HG03378 (cell line): ENCODE data around the gene GRID2.
"Not testable (repeated sequence)": the region's sequence is repeated elsewhere in the genome, so short reads cannot be mapped to it uniquely, and the experiment has no call there.

ENCODE experiments used
- ATAC-seq: cut with Tn5 transposase; IDR thresholded peaks from one replicate; pipeline ENCODE4 v1.9.1; 2021; ENCODE audit warnings: mild to moderate bottlenecking, moderate library complexity; ENCODE audit not compliant: unreplicated experiment

Gene GRID2

GRCh38 chr4:93299118-93299517 is 995.4 kb downstream of the GRID2 start:
- ATAC-seq = no peak

DNA sequence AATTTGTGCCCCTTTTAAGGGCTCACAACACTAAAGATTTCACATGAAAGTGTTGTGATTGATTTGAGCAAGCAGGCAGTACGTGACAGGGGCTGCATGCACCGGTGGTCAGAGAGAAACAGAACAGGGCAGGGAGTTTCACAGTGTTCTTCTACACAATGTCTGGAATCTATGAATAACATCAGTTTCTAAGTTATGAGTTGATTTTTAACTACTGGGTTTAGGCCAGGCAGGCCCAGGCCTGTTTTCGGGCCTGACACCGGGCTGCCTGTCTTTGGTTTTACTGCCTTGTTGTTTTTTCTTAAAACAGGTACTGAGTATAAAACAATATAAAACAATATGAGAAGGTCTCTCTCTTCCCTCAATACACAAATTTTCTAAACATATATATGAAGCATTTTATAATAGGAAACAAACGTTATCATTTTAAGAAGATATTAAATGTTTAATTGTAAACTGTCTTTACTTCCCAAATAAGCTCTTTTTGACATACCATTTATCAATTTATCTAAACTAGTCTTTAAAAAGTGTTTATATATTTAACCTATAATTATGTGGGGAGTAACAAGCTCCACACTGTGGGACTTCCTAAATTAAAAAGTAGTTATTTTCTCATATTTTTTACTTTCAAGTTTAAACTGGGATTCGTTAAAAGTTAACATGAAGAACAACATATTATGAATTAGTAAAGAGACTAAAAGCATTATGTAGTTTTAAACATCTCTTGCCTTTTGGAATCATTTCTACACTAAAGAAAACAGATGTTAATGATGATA is 997.2 kb downstream of the GRID2 start:
- not testable (repeated sequence) for ATAC-seq

- no peak for ATAC-seq
Measured at GRCh38 chr4:93302310-93302709, 998.5 kb downstream of the GRID2 start.

GRCh38 chr4:93303440-93303839 is 999.7 kb downstream of the GRID2 start:
- no peak for ATAC-seq

DNA sequence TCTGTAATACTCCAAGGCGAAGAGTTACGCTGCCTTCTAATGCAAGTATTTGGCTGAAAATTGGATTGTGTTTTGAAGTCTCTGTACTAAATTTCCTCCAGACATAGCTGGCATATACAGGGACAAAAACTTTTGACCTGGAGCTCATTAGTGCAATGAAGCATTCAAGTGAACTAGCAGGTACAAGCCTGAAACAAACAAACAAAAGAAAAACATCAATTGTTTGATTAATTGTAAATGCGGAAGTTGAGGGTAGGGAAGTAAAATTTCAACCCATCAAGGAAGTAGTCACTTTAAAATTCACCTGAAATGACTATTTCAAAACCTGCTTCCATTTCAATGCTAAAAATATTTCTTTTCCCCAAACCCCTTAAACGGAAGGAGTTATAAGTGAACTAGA is 1008.5 kb downstream of the GRID2 start:
- ATAC-seq = no peak

GRCh38 chr4:93313197-93313596 is 1009.4 kb downstream of the GRID2 start:
- no peak for ATAC-seq

DNA sequence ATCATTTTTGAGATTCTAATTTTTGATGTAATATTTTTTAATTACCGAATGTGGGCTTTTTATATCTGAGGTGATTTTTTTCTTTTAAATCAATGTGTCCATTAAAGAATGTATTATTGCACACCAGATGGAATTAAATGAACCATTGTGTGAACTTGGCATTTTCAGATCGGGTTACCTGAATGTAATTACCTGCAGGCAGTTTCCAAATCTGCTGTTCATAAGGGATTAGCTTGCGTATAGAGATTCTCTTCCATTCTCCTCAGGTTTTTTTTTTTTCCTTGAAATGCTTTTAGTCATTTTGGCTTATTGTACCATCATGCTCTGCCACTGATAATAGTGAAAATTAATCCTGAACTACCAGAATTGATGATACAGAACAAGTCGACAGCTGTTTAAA is 1013.3 kb downstream of the GRID2 start:
- no peak for ATAC-seq

DNA sequence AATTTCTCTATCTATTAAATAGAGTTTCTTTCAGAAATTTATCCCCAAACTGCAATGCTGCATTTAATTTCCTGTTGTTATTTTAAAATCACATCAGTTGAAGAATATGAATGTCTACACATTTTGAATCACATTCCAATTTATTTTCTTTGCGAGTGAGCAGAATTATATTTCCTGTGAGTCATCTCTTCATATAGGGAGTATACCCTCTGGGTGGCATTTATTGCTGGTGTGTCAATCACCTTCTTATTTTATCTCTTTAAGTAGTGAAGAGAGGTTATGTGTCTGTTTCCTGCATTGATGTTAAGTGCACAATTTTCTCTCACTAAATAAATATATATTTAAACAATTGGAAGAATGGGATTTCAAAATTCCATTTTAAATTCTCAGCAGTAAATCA is 1013.8 kb downstream of the GRID2 start:
- no peak for ATAC-seq

GRCh38 chr4:93319041-93319440 is 1015.3 kb downstream of the GRID2 start:
- no peak for ATAC-seq

DNA sequence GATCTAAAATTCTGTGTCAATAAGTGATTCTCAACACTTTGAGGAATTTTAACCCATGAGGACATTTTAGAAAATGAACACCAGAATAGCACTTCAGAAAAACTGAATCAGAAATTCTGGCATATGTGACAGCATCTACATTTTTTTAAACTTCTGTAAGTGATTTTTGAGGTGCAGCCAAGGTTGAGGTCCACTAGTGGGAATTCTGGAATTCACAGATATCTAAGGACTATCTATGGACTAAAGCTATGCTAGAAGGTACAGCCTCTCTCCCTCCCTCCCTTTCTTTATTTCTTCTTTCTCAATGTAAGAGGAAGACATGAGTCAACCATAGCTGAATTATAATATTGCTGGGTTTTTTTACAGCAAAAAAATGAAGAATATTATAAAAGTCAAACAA is 1016.6 kb downstream of the GRID2 start:
- ATAC-seq = no peak

GRCh38 chr4:93327346-93327745 is 1023.6 kb downstream of the GRID2 start:
- no peak for ATAC-seq

DNA sequence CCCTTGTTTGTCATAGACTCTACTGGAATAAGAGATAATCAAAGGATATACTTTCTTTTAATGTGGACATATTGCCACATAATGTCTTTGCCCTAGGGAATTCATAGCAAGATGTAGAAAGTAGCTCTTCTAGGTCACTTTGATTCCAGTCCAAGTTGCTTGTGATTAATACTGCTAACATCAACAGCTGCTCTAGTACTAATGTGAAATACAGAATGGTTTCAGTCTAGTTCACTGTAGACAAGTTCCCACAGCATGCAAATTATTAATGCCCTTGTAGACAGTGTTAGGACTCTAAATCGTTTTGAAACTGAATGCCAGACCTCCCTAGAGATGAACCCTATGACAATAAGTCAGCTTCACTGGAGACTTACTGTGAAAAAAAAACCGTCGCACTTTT is 1030.2 kb downstream of the GRID2 start:
- ATAC-seq = no peak

DNA sequence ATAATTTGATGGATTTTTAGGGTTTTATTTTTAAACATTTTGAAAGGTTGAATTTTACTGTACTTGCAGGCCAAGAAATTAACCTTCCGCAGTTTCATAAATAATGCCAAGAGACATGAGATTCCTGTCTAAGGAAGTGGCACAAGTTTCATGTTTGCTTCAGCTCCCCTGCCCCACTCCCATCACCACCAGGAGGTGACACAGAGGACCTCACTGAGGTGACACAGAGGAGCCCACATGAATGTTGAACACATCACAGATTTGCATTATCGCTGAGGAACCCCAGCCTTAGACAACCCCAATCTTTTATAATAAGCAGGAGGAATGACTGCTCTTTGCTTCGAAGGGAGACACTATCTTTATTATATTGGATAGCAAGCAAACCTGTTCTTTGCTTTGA is 1033.4 kb downstream of the GRID2 start:
- no peak for ATAC-seq

DNA sequence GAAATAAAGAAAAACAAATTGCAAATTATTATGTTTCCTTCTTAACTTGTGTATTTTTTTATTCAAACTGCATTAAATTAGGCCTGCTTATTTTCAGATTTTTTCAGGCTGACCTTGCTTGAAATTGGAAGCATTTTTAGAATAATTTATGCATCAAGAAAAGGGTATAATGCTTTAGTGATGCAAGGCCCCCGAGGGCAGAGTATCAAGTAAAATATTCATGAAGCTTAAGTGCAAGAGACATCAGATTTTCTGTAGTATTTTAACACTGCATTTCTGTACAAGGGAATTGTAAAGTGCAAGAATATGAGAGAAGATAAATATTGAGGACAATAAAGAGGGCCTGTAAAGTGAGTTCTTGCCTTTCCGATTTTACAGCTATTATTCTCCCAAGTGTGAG is 1039.0 kb downstream of the GRID2 start:
- ATAC-seq = no peak

DNA sequence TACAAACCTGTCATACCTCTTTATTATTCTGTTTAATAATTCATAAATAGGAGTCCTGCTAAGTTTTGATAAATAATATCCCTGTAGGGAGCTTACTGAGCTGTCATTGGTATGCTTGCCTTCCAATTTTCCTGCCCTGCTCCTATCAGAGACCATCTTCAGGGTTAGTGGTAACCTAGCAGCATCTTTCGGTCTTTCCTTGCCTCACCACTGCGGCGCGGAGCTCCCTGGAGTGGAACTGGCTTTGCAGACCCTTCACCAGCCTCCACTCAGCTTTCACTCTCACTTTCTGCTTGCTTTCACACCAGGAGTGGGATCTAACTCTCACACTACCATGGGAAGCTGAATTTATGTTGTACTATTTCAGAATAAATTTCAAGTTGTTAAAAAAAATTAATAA is 1043.1 kb downstream of the GRID2 start:
- no peak for ATAC-seq

DNA sequence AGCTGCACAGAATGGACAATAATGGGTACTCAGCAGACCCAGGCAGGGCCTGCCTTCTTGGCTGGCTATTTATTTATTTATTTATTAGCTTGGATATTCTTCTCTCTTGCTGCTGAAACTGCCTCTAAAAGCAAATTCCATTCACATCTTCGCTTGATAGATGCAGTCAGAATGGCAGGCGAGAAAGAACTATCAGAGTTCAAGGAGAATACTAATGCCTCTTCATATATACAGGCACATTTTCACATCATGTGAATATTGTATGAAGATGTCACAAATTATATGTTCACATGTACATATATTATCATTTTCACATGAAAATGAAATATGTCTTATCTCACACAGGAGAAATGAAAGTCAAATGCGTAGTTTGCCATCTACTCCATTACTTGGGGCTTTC is 1045.1 kb downstream of the GRID2 start:
- no peak for ATAC-seq

DNA sequence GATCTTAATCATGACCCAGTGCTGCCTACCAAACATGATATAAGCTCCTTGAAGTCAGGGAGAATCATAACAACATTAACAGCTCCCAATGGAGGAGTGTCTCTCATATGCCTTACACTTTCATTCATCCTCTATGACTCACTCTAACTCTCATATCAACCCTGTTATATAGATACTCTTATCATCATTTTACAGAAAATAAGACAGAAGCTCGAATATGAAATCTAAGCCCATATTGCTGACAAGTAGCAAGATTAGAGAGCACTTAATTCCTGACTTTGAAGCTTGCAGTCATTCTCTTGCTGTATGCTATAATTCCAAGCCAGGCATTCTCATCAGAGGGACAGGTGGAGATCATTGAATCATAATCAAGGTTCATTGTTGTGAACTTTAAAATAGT is 1048.1 kb downstream of the GRID2 start:
- ATAC-seq = no peak

GRCh38 chr4:93355411-93355810 is 1051.6 kb downstream of the GRID2 start:
- ATAC-seq = no peak

DNA sequence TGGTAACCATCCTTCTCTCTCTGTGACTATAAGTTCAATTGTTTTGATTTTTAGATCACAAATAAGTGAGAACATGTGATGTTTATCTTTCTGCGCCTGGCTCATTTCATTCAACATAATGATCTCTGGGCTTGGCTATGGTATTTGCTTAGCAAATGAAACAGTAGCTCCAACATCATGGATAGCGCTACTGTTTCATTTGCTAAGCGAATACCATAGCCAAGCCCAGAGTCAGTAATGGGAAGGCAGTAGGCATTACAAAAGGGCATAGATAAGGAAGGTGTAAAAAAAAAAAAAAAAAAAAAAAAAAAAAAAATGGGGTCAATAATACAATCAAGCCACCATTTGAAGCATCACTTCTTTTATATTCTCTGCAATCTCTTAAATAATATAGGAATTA is 1055.8 kb downstream of the GRID2 start:
- no peak for ATAC-seq

DNA sequence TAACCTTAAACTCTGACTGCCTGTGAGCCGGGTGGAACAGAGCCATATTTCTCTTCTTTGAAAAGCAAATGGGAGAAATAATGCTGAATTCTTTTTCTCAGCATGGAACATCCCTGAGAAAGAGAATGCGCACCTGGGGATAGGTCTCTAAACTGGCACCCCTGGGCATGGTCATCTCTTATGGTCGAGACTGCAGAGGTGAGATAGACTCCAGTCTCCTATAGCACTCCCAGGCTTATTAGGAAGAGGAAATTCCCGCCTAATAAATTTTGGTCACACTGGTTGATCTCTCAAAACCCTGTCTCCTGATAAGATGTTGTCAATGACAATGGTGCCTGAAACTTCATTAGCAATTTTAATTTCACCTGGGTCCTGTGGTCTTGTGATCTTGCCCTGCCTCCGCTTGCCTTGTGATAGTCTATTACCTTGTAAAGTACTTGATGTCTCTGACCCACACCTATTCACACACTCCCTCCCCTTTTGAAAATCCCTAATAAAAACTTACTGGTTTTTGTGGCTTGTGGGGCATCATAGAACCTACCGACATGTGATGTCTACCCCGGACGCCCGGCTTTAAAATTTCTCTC is 1062.5 kb downstream of the GRID2 start:
- ATAC-seq = not testable (repeated sequence)

- no peak for ATAC-seq
Measured at GRCh38 chr4:93368968-93369367, 1065.2 kb downstream of the GRID2 start.

DNA sequence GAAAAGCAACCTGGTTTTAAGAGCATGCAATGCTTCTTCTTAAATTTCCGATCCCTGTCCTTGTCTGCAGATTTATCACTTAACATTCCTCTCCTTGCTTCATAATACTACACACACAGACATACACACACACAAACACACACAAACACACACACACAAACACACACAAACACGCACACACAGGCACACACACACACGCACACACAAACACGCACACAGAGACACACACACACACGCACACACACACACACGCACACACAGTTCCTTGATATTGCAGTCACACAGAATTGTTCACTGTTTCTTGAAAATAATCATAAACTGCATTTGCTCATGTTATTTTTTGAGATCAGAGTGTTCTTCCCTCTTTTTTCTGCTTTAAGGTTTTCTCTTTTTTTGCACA is 1066.5 kb downstream of the GRID2 start:
- ATAC-seq = no peak
